ENCODE data around the gene EEF1G. TPM values are rescaled to one million over a fixed set of nuclear protein-coding genes. Genes with fewer than 3 reads are reported as not detected.

Gene EEF1G
- total and polyA plus RNA-seq, 9 of the 15 experiments (the other 6 are each of a cell fraction or from before 2014, with no cell fraction given), result 985 to 2,349 (median 2,035) TPM

DNA sequence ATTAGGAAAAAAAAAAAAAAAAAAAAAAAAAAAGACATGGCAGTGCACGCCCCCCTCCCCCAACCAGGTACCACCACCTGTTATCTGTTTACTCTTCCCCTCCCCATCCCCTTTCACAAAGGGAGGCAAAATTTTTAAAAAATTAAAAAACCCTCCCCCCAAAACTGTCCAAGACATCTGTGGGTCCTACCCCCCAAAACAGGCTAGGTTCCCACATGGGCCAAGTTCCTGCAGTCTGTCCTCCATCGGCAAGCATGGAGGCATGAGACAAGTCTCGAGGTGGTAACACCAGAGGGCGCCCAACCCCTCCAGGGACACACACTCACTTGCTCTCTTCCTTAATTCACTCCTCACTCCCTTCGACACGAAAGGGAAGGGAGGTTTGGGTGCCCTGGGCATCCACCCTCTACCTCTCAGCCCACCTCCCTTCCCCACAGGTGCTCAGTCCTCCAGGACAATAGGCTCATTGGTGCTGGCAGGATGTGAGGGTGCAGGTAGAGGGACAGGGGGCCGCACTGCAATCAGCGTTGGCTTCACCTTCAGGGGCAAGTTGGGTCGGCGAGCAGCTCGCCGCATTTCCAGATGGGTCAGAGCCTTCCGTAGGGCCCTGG lies 19.8 kb upstream of the EEF1G start (continued):
- TF ChIP-seq, protein P1, sequence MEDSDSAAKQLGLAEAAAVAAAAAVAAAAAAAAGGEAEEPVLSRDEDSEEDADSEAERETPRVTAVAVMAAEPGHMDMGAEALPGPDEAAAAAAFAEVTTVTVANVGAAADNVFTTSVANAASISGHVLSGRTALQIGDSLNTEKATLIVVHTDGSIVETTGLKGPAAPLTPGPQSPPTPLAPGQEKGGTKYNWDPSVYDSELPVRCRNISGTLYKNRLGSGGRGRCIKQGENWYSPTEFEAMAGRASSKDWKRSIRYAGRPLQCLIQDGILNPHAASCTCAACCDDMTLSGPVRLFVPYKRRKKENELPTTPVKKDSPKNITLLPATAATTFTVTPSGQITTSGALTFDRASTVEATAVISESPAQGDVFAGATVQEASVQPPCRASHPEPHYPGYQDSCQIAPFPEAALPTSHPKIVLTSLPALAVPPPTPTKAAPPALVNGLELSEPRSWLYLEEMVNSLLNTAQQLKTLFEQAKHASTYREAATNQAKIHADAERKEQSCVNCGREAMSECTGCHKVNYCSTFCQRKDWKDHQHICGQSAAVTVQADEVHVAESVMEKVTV (CRISPR knock-in tag; IDR thresholded peaks at IDR 0.05), result 0 out of 2 replicates have a peak, but pooled peaks have one; percentile 15
- TF ChIP-seq, protein P2, sequence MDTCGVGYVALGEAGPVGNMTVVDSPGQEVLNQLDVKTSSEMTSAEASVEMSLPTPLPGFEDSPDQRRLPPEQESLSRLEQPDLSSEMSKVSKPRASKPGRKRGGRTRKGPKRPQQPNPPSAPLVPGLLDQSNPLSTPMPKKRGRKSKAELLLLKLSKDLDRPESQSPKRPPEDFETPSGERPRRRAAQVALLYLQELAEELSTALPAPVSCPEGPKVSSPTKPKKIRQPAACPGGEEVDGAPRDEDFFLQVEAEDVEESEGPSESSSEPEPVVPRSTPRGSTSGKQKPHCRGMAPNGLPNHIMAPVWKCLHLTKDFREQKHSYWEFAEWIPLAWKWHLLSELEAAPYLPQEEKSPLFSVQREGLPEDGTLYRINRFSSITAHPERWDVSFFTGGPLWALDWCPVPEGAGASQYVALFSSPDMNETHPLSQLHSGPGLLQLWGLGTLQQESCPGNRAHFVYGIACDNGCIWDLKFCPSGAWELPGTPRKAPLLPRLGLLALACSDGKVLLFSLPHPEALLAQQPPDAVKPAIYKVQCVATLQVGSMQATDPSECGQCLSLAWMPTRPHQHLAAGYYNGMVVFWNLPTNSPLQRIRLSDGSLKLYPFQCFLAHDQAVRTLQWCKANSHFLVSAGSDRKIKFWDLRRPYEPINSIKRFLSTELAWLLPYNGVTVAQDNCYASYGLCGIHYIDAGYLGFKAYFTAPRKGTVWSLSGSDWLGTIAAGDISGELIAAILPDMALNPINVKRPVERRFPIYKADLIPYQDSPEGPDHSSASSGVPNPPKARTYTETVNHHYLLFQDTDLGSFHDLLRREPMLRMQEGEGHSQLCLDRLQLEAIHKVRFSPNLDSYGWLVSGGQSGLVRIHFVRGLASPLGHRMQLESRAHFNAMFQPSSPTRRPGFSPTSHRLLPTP (IDR thresholded peaks at IDR 0.05; ENCODE audit: borderline replicate concordance, extremely low read depth, insufficient read length), result no peak
- TF ChIP-seq, protein P3, sequence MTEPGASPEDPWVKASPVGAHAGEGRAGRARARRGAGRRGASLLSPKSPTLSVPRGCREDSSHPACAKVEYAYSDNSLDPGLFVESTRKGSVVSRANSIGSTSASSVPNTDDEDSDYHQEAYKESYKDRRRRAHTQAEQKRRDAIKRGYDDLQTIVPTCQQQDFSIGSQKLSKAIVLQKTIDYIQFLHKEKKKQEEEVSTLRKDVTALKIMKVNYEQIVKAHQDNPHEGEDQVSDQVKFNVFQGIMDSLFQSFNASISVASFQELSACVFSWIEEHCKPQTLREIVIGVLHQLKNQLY (CRISPR knock-in tag; conservative IDR thresholded peaks at IDR 0.05), result no peak
- TF ChIP-seq STAG1 (CRISPR knock-in tag; IDR thresholded peaks at IDR 0.05; ENCODE audit: borderline replicate concordance) (0 out of 2 replicates have a peak, but pooled peaks have one; percentile 21), ZNF121 (CRISPR knock-in tag; conservative IDR thresholded peaks at IDR 0.05) (no peak), ARHGAP35 (IDR thresholded peaks at IDR 0.05; ENCODE audit: partially characterized antibody) (no peak), MYNN (IDR thresholded peaks at IDR 0.05) (peak; percentile 69), MYNN (CRISPR knock-in tag; IDR thresholded peaks at IDR 0.05) (no peak), NR2C2 (CRISPR knock-in tag; IDR thresholded peaks at IDR 0.05) (no peak), NR2C2 (tag; IDR thresholded peaks at IDR 0.05) (no peak), ETV6 (IDR thresholded peaks at IDR 0.05; ENCODE audit: borderline replicate concordance in 1 of 2, low read depth in 2 of 2, low read length in 1 of 2) (no peak), ETV6 (CRISPR knock-in tag; IDR thresholded peaks at IDR 0.05; ENCODE audit: borderline replicate concordance) (no peak), SP1 (CRISPR knock-in tag; IDR thresholded peaks at IDR 0.05) (0 out of 2 replicates have a peak, but pooled peaks have one; percentile 22), SNRNP70 (optimal IDR thresholded peaks at IDR 0.05; ENCODE audit: low read depth, low read length) (no peak), BRD4 (IDR thresholded peaks at IDR 0.05) (no peak), CBFA2T3 (IDR thresholded peaks at IDR 0.05) (no peak), NFIX (CRISPR knock-in tag; IDR thresholded peaks at IDR 0.05; ENCODE audit: low read depth) (no peak)
- TF ChIP-seq, protein P4, sequence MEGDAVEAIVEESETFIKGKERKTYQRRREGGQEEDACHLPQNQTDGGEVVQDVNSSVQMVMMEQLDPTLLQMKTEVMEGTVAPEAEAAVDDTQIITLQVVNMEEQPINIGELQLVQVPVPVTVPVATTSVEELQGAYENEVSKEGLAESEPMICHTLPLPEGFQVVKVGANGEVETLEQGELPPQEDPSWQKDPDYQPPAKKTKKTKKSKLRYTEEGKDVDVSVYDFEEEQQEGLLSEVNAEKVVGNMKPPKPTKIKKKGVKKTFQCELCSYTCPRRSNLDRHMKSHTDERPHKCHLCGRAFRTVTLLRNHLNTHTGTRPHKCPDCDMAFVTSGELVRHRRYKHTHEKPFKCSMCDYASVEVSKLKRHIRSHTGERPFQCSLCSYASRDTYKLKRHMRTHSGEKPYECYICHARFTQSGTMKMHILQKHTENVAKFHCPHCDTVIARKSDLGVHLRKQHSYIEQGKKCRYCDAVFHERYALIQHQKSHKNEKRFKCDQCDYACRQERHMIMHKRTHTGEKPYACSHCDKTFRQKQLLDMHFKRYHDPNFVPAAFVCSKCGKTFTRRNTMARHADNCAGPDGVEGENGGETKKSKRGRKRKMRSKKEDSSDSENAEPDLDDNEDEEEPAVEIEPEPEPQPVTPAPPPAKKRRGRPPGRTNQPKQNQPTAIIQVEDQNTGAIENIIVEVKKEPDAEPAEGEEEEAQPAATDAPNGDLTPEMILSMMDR (IDR thresholded peaks at IDR 0.05 in 2 of 3, conservative IDR thresholded peaks at IDR 0.05 in 1 of 3; ENCODE audit: insufficient read depth in 2 of 3, low read depth in 1 of 3, low read length in 3 of 3), result peak; percentile 79 to 88 (median 83)
- TF ChIP-seq, protein P5, sequence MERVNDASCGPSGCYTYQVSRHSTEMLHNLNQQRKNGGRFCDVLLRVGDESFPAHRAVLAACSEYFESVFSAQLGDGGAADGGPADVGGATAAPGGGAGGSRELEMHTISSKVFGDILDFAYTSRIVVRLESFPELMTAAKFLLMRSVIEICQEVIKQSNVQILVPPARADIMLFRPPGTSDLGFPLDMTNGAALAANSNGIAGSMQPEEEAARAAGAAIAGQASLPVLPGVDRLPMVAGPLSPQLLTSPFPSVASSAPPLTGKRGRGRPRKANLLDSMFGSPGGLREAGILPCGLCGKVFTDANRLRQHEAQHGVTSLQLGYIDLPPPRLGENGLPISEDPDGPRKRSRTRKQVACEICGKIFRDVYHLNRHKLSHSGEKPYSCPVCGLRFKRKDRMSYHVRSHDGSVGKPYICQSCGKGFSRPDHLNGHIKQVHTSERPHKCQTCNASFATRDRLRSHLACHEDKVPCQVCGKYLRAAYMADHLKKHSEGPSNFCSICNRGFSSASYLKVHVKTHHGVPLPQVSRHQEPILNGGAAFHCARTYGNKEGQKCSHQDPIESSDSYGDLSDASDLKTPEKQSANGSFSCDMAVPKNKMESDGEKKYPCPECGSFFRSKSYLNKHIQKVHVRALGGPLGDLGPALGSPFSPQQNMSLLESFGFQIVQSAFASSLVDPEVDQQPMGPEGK (CRISPR knock-in tag; IDR thresholded peaks at IDR 0.05; ENCODE audit: borderline replicate concordance), result no peak

All from K562 (cell line).